Neural progenitor cell (in vitro differentiated cells): ENCODE results near the gene SPATA21. TPM values are rescaled to one million over a fixed set of nuclear protein-coding genes. Genes with fewer than 3 reads are reported as not detected.

Experiments
- DNase-seq: peaks from one replicate; pipeline ENCODE4 v3.0.0-alpha.2; 2016; ENCODE audit warnings: low spot score
- H2AFZ ChIP-seq: fragments of 200-600 bp; sonication (generic); replicated peaks from 2 replicates; pipeline ENCODE4 v1.6.1; 2016; ENCODE audit warnings: antibody characterized with exemption
- H3F3A ChIP-seq: fragments of 200-600 bp; sonication (generic); 2 replicates; pipeline ENCODE4 v1.6.1; 2016; ENCODE audit warnings: antibody characterized with exemption, low read depth
- H3K27ac ChIP-seq: fragments of 200-600 bp; sonication (generic); 2 replicates; pipeline ENCODE4 v1.5.1; 2016; ENCODE audit warnings: mild to moderate bottlenecking
- H3K27me3 ChIP-seq: fragments of 200-600 bp; sonication (generic); 2 replicates; pipeline ENCODE4 v1.6.1; 2016; ENCODE audit warnings: mild to moderate bottlenecking, moderate library complexity
- H3K36me3 ChIP-seq: fragments of 200-600 bp; sonication (generic); 2 replicates; pipeline ENCODE4 v1.5.1; 2016
- H3K4me1 ChIP-seq: fragments of 200-600 bp; sonication (generic); 2 replicates; pipeline ENCODE4 v1.6.1; 2016; ENCODE audit warnings: mixed run types
- H3K4me2 ChIP-seq: fragments of 200-600 bp; sonication (generic); 2 replicates; pipeline ENCODE4 v1.6.1; 2016
- H3K4me3 ChIP-seq: fragments of 200-600 bp; sonication (generic); 2 replicates; pipeline ENCODE4 v1.5.1; 2016
- H3K79me2 ChIP-seq: fragments of 200-600 bp; sonication (generic); 2 replicates; pipeline ENCODE4 v1.6.1; 2016; ENCODE audit warnings: low read depth
- H3K9ac ChIP-seq: fragments of 200-600 bp; sonication (generic); 2 replicates; pipeline ENCODE4 v1.6.1; 2016
- H3K9me3 ChIP-seq: fragments of 200-600 bp; sonication (generic); 2 replicates; pipeline ENCODE4 v1.5.1; 2016; ENCODE audit warnings: low read depth
- H4K20me1 ChIP-seq: fragments of 200-600 bp; sonication (generic); 2 replicates; pipeline ENCODE4 v1.6.1; 2016; ENCODE audit warnings: low read depth
- H3K27ac Mint-ChIP-seq: 3 replicates; pipeline ENCODE4 v1.8.0; 2021; ENCODE audit warnings: mixed read lengths
- H3K27me3 Mint-ChIP-seq: 2 replicates; pipeline ENCODE4 v1.8.0; 2022; ENCODE audit warnings: low read depth, mild to moderate bottlenecking, inconsistent platforms, moderate library complexity, mixed read lengths; ENCODE audit not compliant: insufficient read depth
- H3K36me3 Mint-ChIP-seq: 3 replicates; pipeline ENCODE4 v1.8.0; 2021; ENCODE audit warnings: mixed read lengths
- H3K4me1 Mint-ChIP-seq: 3 replicates; pipeline ENCODE4 v1.8.0; 2021; ENCODE audit warnings: mixed read lengths
- H3K4me3 Mint-ChIP-seq: 3 replicates; pipeline ENCODE4 v1.8.0; 2021; ENCODE audit warnings: mild to moderate bottlenecking, moderate library complexity, mixed read lengths
- H3K9me3 Mint-ChIP-seq: 3 replicates; pipeline ENCODE4 v1.8.0; 2020; ENCODE audit warnings: mixed read lengths
- EZH2 ChIP-seq: fragments of 200-600 bp; sonication (generic); IDR thresholded peaks from 2 replicates; pipeline ENCODE4 v1.6.1; 2017; ENCODE audit warnings: antibody characterized with exemption, mild to moderate bottlenecking, moderate library complexity
- EZH2phosphoT487 ChIP-seq: fragments of 200-600 bp; sonication (generic); IDR thresholded peaks from 2 replicates; pipeline ENCODE4 v1.6.1; 2017; ENCODE audit warnings: antibody characterized with exemption
- total RNA-seq: library from RNA; depleted of rRNA; stranded (reverse); fragments of >200 nt; gene quantifications from 2 replicates; pipeline ENCODE4 v1.2.3, GENCODE V29; 2015; ENCODE audit warnings: low replicate concordance
- TF ChIP-seq, protein P1 (sequence below): fragments of 200-600 bp; sonication (generic); IDR thresholded peaks from 2 replicates; pipeline ENCODE4 v1.5.1; 2017; ENCODE audit warnings: antibody characterized with exemption, mild to moderate bottlenecking

The SPATA21 gene
- total RNA-seq, 1 donor from 2014 or later, result not detected

DNA sequence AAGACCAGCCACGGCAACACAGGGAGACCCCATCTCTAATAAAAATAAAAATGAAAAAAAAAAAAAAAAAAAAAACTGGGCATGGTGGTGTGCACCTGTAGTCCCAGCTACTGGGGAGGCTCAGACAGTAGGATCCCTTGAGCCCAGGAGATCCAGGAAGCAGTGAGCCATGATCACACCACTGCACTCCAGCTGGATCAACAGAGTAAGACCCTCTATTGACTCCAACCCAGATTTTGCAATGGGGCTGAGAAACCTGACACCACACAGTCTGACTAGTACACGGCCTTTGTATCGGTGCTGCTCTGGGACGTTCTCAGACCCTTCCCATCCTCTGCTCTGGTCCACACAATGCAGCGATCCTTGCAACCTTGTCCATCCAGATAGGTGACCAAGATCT is 31.8 kb downstream of the SPATA21 start:
- Mint-ChIP-seq H3K36me3 (no peaks in the 10 kb centered on the region), H3K27ac (peak overlapping the region; percentile 65), H3K9me3 (no peaks in the 10 kb centered on the region), H3K4me1 (peaks cover 9% of the 10 kb centered on the region), H3K4me3 (no peak overlapping the region), H3K27me3 (peaks cover 14% of the 10 kb centered on the region)
- Histone ChIP-seq H2AFZ (no peak overlapping the region), H3K27me3 (no peaks in the 10 kb centered on the region), H3K27ac (no peak overlapping the region), H3K9ac (no peak overlapping the region), H3K4me1 (no peaks in the 10 kb centered on the region), H3F3A (no peaks in the 10 kb centered on the region), H3K4me3 (no peak overlapping the region), H3K4me2 (no peak overlapping the region), H4K20me1 (no peaks in the 10 kb centered on the region), H3K79me2 (no peaks in the 10 kb centered on the region), H3K36me3 (no peaks in the 10 kb centered on the region), H3K9me3 (no peaks in the 10 kb centered on the region)
- DNase-seq, result peak; percentile 16
- TF ChIP-seq EZH2 (no peak), EZH2phosphoT487 (no peak)
- TF ChIP-seq, protein P1, sequence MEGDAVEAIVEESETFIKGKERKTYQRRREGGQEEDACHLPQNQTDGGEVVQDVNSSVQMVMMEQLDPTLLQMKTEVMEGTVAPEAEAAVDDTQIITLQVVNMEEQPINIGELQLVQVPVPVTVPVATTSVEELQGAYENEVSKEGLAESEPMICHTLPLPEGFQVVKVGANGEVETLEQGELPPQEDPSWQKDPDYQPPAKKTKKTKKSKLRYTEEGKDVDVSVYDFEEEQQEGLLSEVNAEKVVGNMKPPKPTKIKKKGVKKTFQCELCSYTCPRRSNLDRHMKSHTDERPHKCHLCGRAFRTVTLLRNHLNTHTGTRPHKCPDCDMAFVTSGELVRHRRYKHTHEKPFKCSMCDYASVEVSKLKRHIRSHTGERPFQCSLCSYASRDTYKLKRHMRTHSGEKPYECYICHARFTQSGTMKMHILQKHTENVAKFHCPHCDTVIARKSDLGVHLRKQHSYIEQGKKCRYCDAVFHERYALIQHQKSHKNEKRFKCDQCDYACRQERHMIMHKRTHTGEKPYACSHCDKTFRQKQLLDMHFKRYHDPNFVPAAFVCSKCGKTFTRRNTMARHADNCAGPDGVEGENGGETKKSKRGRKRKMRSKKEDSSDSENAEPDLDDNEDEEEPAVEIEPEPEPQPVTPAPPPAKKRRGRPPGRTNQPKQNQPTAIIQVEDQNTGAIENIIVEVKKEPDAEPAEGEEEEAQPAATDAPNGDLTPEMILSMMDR, result no peak

GRCh38 chr1:16402742-16403141 is 34.5 kb downstream of the SPATA21 start:
- no peak for DNase-seq
- H3K79me2 ChIP-seq, result no peaks in the 10 kb centered on the region
- no peak overlapping the region for H3K4me3 Mint-ChIP-seq
- peaks cover 3% of the 10 kb centered on the region for H3K36me3 Mint-ChIP-seq
- H3K9me3 Mint-ChIP-seq, result no peaks in the 10 kb centered on the region
- H3K36me3 ChIP-seq, result no peaks in the 10 kb centered on the region
- H3K9me3 ChIP-seq, result no peaks in the 10 kb centered on the region
- no peaks in the 10 kb centered on the region for H3K27me3 ChIP-seq
- H2AFZ ChIP-seq, result no peak overlapping the region
- no peaks in the 10 kb centered on the region for H3F3A ChIP-seq
- H3K4me2 ChIP-seq, result no peak overlapping the region
- H3K4me1 Mint-ChIP-seq, result peaks cover 6% of the 10 kb centered on the region
- H3K27ac Mint-ChIP-seq, result no peak overlapping the region
- no peaks in the 10 kb centered on the region for H3K4me1 ChIP-seq
- H3K9ac ChIP-seq, result no peak overlapping the region
- H3K27me3 Mint-ChIP-seq, result peaks cover 9% of the 10 kb centered on the region
- H3K27ac ChIP-seq, result no peak overlapping the region
- TF ChIP-seq, protein P1, result no peak
- no peak for TF ChIP-seq EZH2
- no peak overlapping the region for H3K4me3 ChIP-seq
- no peaks in the 10 kb centered on the region for H4K20me1 ChIP-seq

- Mint-ChIP-seq H3K4me3 (no peak overlapping the region), H3K27me3 (peaks cover 5% of the 10 kb centered on the region), H3K9me3 (no peaks in the 10 kb centered on the region), H3K4me1 (no peaks in the 10 kb centered on the region), H3K27ac (no peak overlapping the region), H3K36me3 (peaks cover 5% of the 10 kb centered on the region)
- Histone ChIP-seq H3K4me1 (no peaks in the 10 kb centered on the region), H3K27ac (no peak overlapping the region), H3K79me2 (peaks cover 7% of the 10 kb centered on the region), H3K4me3 (no peak overlapping the region), H3K36me3 (no peaks in the 10 kb centered on the region), H3K9me3 (no peaks in the 10 kb centered on the region), H2AFZ (no peak overlapping the region), H3K9ac (no peak overlapping the region), H3F3A (no peaks in the 10 kb centered on the region), H4K20me1 (peaks cover 24% of the 10 kb centered on the region), H3K4me2 (no peak overlapping the region), H3K27me3 (no peaks in the 10 kb centered on the region)
- no peak for TF ChIP-seq EZH2
- TF ChIP-seq EZH2phosphoT487, result no peak
- TF ChIP-seq, protein P1, result no peak
- no peak for DNase-seq
These were observed 38.8 kb downstream of the SPATA21 start for GRCh38 chr1:16398371-16398953.
